ENCODE measurements around the gene SCN2B.

GRCh38 chr11:118161786-118162185 is 14.7 kb downstream of the SCN2B start:
- TF ChIP-seq EZH2 (IDR thresholded peaks at IDR 0.05; ENCODE audit: insufficient read depth, poor library complexity, severe bottlenecking) (no peak), EZH2phosphoT487 (IDR thresholded peaks at IDR 0.05; ENCODE audit: insufficient read depth, low read depth) (no peak)
